Measurements from ENCODE around the gene TMEM191C. TPM values are rescaled to one million over a fixed set of nuclear protein-coding genes. Genes with fewer than 3 reads are reported as not detected.
"Not testable (repeated sequence)": the region's sequence is repeated elsewhere in the genome, so short reads cannot be mapped to it uniquely, and the experiment has no call there.

Gene TMEM191C
- total RNA-seq, 1 donor from 2014 or later: not detected

- H3F3A ChIP-seq (ENCODE audit: low read depth); H3K27me3 ChIP-seq; H4K20me1 ChIP-seq (ENCODE audit: low read depth); H3K4me3 Mint-ChIP-seq; H3K27ac Mint-ChIP-seq; H3K27me3 Mint-ChIP-seq (ENCODE audit: insufficient read depth, low read depth); H3K27ac ChIP-seq; H3K9me3 Mint-ChIP-seq; H3K4me2 ChIP-seq; H3K36me3 Mint-ChIP-seq; H3K9me3 ChIP-seq (ENCODE audit: low read depth); H3K9ac ChIP-seq; H2AFZ ChIP-seq (replicated peaks); H3K79me2 ChIP-seq (ENCODE audit: low read depth); DNase-seq (ENCODE audit: low spot score); H3K4me1 ChIP-seq; H3K36me3 ChIP-seq; H3K4me3 ChIP-seq; H3K4me1 Mint-ChIP-seq: not testable (repeated sequence)
Measured at GRCh38 chr22:21515234-21515633, 48.0 kb downstream of the TMEM191C start.

GRCh38 chr22:21516522-21516921 is 49.3 kb downstream of the TMEM191C start:
- not testable (repeated sequence) for H3K9me3 Mint-ChIP-seq; DNase-seq (ENCODE audit: low spot score); H3K4me2 ChIP-seq

GRCh38 chr22:21516970-21517764 is 50.0 kb downstream of the TMEM191C start:
- not testable (repeated sequence) for H3K4me3 Mint-ChIP-seq; DNase-seq (ENCODE audit: low spot score); H3K9me3 Mint-ChIP-seq; H3K4me2 ChIP-seq; H3K27me3 Mint-ChIP-seq (ENCODE audit: insufficient read depth, low read depth); H2AFZ ChIP-seq (replicated peaks); H3K4me3 ChIP-seq; H3K4me1 Mint-ChIP-seq; H3K79me2 ChIP-seq (ENCODE audit: low read depth); H3K27ac Mint-ChIP-seq; H3K9ac ChIP-seq; H3K4me1 ChIP-seq; H3K36me3 Mint-ChIP-seq; H3K9me3 ChIP-seq (ENCODE audit: low read depth); H3K27ac ChIP-seq; H3K36me3 ChIP-seq; H3K27me3 ChIP-seq; H3F3A ChIP-seq (ENCODE audit: low read depth); H4K20me1 ChIP-seq (ENCODE audit: low read depth)

More at GRCh38 chr22:21516522-21516921, 49.3 kb downstream of the TMEM191C start:
- H3K79me2 ChIP-seq (ENCODE audit: low read depth); H3K4me3 Mint-ChIP-seq; H3K4me3 ChIP-seq; H3K36me3 ChIP-seq; H3F3A ChIP-seq (ENCODE audit: low read depth); H3K4me1 ChIP-seq; H3K27me3 ChIP-seq; H2AFZ ChIP-seq (replicated peaks); H4K20me1 ChIP-seq (ENCODE audit: low read depth); H3K9ac ChIP-seq; H3K27me3 Mint-ChIP-seq (ENCODE audit: insufficient read depth, low read depth); H3K27ac ChIP-seq; H3K36me3 Mint-ChIP-seq; H3K4me1 Mint-ChIP-seq; H3K9me3 ChIP-seq (ENCODE audit: low read depth); H3K27ac Mint-ChIP-seq: not testable (repeated sequence)

Other genes starting within 250 kb of the TMEM191C start
- gene RIMBP3B, start 83.6 kb upstream of the TMEM191C start, total RNA-seq (ENCODE audit: low replicate concordance): 0.34 TPM in 1 of 2 replicates, not detected in the other
- 14.3 and 30.2 TPM in 2 replicates for gene HIC2, start 50.0 kb upstream of the TMEM191C start, total RNA-seq (ENCODE audit: low replicate concordance)
- gene RIMBP3C, start 84.1 kb downstream of the TMEM191C start, total RNA-seq (ENCODE audit: low replicate concordance): 0.81 and 1.2 TPM in 2 replicates
- gene UBE2L3, start 100.3 kb downstream of the TMEM191C start, total RNA-seq (ENCODE audit: low replicate concordance): 51.9 and 61.2 TPM in 2 replicates
- 4.8 and 23.4 TPM in 2 replicates for gene YDJC, start 162.6 kb downstream of the TMEM191C start, total RNA-seq (ENCODE audit: low replicate concordance)
- 0.15 TPM in 1 of 2 replicates, not detected in the other for gene CCDC116, start 165.4 kb downstream of the TMEM191C start, total RNA-seq (ENCODE audit: low replicate concordance)
- gene SDF2L1, start 174.9 kb downstream of the TMEM191C start, total RNA-seq (ENCODE audit: low replicate concordance): 4.3 and 16.6 TPM in 2 replicates
- 14.3 and 28.3 TPM in 2 replicates for gene PPIL2, start 198.6 kb downstream of the TMEM191C start, total RNA-seq (ENCODE audit: low replicate concordance)